Cardiac fibroblast (primary cell): ENCODE data around the gene PRUNE1.

Experiments
- DNase-seq, 2 donors: peaks; one replicate each; pipeline versions ENCODE4 v3.0.0 to v3.0.0-alpha.2; 2010; ENCODE audit warnings: low read depth in 2 of 2
- H3K4me3 ChIP-seq, 2 donors: replicated peaks in 1 of 2; 1 replicate in 1 of 2; 2 replicates in 1 of 2; pipeline ENCODE4 v1.5.1; 2011; ENCODE audit warnings: low read depth in 2 of 2, low read length in 2 of 2, mild to moderate bottlenecking in 2 of 2, moderate library complexity in 1 of 2
- TF ChIP-seq, protein P1 (sequence below): IDR thresholded peaks from one replicate; pipeline ENCODE4 v1.5.1; 2011; ENCODE audit warnings: low read depth, mild to moderate bottlenecking, low read length, inconsistent platforms

PRUNE1 gene

DNA sequence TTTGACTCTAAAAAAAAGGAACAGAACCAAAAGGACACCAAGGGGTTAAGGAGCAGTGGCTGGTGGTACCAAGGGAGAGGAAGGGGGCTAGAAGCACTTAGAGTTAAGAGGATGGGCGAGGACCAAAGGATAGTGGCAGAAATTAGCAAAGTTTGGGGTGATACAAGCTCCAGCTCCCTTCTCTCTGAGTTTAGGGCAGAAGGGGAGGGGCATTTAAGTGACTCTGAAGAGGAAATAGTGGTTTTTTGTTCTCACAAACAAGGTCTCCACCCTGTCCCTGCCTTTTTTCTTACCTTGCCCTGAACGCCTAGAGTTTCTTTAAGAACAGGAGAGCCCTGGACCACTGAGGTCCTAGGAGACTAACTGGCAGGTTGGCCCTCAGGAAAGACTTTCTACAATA is 47.9 kb downstream of the PRUNE1 start:
- TF ChIP-seq, protein P1, sequence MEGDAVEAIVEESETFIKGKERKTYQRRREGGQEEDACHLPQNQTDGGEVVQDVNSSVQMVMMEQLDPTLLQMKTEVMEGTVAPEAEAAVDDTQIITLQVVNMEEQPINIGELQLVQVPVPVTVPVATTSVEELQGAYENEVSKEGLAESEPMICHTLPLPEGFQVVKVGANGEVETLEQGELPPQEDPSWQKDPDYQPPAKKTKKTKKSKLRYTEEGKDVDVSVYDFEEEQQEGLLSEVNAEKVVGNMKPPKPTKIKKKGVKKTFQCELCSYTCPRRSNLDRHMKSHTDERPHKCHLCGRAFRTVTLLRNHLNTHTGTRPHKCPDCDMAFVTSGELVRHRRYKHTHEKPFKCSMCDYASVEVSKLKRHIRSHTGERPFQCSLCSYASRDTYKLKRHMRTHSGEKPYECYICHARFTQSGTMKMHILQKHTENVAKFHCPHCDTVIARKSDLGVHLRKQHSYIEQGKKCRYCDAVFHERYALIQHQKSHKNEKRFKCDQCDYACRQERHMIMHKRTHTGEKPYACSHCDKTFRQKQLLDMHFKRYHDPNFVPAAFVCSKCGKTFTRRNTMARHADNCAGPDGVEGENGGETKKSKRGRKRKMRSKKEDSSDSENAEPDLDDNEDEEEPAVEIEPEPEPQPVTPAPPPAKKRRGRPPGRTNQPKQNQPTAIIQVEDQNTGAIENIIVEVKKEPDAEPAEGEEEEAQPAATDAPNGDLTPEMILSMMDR = no peak
- no peak for DNase-seq
- no peak overlapping the region for H3K4me3 ChIP-seq

DNA sequence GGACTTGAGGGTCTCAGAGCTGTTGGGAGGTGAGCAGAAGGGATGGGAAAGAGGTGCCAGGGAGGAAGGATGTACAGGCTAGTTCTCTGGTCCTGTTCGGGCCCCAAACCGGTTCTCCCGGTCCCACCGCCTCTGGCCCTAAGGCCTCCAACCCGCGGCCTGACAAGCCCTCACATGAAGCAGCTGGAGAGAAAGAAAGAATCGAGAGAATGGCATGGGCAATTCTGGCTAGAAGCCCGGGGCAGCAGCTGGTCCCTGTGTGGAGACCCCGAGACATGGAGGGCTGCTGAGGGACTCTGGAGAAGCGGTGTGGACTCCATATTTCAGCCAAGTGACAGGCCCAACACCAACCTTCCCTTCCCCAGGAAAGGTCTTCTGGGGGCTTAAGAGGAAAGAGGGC is 50.4 kb downstream of the PRUNE1 start:
- peak overlapping the region; percentile 83 to 94 for H3K4me3 ChIP-seq
- TF ChIP-seq, protein P1 = no peak
- DNase-seq = peak; percentile 17 to 40

DNA sequence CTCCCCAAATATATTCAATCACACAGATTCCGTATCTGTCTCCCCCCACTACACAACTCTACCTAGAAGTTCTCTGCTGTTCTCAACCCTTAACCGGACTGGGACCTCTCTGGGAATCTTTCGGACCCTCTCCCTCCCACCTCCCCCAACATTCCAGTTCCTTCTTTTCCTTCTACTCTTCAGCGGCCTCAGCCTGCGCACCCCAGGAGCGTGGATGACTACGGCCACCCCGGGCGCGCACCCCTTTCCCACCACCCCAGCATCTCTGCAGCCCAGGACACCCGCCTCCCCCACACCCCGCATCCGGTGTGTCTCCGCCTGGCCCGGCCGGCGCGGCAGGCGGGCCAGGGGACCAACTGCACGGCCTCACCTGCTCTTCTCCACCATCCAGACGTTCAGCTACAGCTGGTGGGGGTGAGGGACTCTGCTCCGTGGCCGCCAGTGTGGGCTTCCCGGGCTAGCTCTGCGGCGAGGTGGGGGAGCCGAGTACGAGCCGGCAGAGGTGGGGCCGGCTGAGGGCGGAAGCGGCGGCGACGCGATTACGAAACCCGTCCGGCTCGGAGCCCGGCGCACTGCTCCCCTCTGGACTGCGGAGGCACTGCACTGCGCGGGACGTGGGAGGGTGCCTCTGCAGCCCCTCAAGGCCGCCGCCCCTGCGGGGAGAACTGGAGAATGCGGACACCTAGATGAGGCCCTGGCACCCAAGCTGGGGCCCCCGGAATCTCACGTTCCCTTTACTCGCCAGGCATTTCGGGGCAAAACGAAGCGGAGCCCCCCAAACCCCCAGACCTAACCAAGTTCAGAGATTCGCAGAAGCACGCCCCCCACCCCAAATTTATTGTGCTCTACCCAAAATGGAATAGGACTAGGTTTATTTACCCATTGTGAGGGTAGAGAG is 51.1 kb downstream of the PRUNE1 start, which contains the start of gene CDC42SE1:
Gene CDC42SE1, minus strand, starts transcription at position 514 of the 898 bp plus-strand sequence. CDS start 3,892 bp downstream, outside the sequence.
- TF ChIP-seq, protein P1 = peak; percentile 73
- peak; percentile 83 to 85 for DNase-seq
- peak within 1 kb of the TSS; percentile 83 to 94 for H3K4me3 ChIP-seq

DNA sequence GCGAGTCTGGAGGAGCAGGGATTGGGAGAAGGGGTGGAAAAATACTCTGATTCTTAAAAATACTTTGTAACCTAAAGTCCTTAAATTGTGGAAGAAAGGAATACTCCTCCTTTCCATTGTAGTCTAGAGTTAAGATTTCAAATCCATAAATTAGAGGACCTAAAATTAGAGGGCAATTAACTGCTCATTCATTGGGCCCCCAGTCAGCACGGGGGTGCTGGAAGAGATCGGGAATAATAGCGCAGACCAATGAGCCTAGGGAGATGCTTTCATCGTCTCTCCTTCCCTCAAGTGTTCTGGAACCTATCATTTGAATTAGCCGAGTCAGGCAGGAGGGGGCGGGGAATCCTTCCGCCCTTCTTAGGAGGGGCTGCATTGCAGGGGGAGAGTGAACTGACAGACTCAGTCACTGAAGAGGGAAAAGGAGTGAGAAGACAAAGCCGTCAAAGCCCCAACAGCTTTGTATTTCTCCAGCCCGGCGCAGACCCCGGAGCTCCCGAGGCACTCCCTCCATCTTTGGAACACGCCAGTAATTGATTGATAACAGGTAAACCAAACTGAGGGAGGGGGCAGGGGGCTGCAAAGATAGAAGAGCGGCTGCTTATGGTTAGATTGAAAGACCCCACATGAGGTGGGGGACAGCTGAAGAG is 51.9 kb downstream of the PRUNE1 start, which contains the start of gene MLLT11:
Gene MLLT11, plus strand, starts transcription at position 391 of the 650 bp plus-strand sequence. CDS start 6,828 bp downstream, outside the sequence.
- TF ChIP-seq, protein P1 = no peak
- DNase-seq = peak; percentile 63 to 66
- H3K4me3 ChIP-seq = peak within 1 kb of the TSS; percentile 83 to 94

DNA sequence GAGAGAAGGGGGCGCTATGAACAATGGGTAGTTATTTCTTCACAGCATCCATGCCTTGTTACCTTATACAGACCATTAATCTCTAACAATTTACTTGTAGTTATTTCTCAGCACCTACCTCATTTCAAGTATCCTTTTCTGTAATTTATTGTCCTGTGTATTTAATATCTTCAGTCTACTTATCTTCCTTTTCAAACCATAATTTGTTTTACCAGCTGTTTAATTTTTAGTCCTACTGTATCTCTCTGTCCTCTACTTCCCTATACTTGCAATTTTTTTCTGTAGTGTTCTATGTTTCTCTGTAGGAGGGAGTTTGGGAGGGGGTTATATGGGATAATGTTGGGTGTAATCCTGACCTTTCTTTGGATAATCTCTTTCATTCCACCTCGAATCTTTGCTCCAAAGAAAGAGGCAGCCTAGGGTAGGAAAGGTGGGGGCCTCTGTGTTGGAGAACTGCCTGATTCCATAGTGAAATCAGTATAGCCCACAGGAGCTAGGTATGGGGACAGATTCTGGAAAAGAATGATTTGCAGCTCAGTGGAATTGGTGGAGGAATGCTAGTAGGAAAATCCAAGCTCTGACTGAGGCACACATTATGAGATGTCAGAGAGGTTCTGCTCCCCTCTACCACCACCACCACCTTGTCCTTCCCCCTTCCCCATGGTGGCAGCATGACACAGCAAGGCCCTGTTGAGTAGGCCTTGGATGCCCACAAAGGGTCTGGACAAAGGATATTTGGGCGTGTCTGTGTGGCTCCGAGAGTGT is 52.6 kb downstream of the PRUNE1 start:
- peak in 1 of 2 donors; percentile 31 for DNase-seq
- TF ChIP-seq, protein P1 = no peak
- H3K4me3 ChIP-seq = peak overlapping the region; percentile 83 to 94

DNA sequence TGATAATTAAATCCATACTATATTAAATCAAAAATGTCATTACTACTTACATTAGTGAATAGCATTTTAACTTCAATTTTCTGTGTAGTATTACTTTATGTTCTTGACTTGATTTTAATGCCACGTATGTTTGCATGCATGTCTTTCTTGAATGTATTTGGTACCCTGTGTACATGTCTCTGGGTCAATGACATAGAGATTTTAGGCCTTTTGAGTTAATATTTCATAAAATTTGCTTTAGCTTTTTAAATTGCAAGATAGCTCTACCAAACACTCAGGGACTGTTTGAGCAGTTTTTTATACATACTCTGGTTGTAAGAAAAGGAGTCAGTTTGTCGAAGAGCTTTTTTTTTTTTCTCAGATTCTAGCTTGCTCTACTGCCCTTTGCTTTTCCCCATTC is 53.5 kb downstream of the PRUNE1 start:
- TF ChIP-seq, protein P1 = no peak
- no peak for DNase-seq
- peak overlapping the region in 1 of 2 donors; percentile 94 for H3K4me3 ChIP-seq
